Astrocyte (in vitro differentiated cells and primary cell): ENCODE data around the gene CTNNA2.

Experiments used
- EZH2 ChIP-seq: IDR thresholded peaks from 2 replicates; pipeline ENCODE4 v1.6.1; 2012; ENCODE audit warnings: mild to moderate bottlenecking, low read length, inconsistent platforms; ENCODE audit not compliant: insufficient read depth
- TF ChIP-seq, protein P1 (sequence below): IDR thresholded peaks from 2 replicates; pipeline ENCODE4 v1.5.1; 2011; ENCODE audit warnings: low read depth, mild to moderate bottlenecking, inconsistent platforms, low read length, moderate library complexity; ENCODE audit not compliant: insufficient read depth

- TF ChIP-seq, protein P1, sequence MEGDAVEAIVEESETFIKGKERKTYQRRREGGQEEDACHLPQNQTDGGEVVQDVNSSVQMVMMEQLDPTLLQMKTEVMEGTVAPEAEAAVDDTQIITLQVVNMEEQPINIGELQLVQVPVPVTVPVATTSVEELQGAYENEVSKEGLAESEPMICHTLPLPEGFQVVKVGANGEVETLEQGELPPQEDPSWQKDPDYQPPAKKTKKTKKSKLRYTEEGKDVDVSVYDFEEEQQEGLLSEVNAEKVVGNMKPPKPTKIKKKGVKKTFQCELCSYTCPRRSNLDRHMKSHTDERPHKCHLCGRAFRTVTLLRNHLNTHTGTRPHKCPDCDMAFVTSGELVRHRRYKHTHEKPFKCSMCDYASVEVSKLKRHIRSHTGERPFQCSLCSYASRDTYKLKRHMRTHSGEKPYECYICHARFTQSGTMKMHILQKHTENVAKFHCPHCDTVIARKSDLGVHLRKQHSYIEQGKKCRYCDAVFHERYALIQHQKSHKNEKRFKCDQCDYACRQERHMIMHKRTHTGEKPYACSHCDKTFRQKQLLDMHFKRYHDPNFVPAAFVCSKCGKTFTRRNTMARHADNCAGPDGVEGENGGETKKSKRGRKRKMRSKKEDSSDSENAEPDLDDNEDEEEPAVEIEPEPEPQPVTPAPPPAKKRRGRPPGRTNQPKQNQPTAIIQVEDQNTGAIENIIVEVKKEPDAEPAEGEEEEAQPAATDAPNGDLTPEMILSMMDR: no peak
- TF ChIP-seq EZH2: no peak
Observed at GRCh38 chr2:80012061-80012460, 499.2 kb downstream of the CTNNA2 start.
